22Rv1 (cell line): ENCODE data around the gene CKS1B.

Experiments
- H3K27ac ChIP-seq: fragments of 450-650 bp; 2 replicates; pipeline ENCODE4 v1.5.1; 2017
- CTCF ChIP-seq: fragments of 450-650 bp; IDR thresholded peaks from 2 replicates; pipeline ENCODE4 v1.5.1; 2017; ENCODE audit warnings: mild to moderate bottlenecking
- ZFX ChIP-seq: fragments of 450-650 bp; IDR thresholded peaks from 2 replicates; pipeline ENCODE4 v1.6.1; 2017; ENCODE audit warnings: antibody characterized with exemption, borderline replicate concordance

Gene CKS1B

DNA sequence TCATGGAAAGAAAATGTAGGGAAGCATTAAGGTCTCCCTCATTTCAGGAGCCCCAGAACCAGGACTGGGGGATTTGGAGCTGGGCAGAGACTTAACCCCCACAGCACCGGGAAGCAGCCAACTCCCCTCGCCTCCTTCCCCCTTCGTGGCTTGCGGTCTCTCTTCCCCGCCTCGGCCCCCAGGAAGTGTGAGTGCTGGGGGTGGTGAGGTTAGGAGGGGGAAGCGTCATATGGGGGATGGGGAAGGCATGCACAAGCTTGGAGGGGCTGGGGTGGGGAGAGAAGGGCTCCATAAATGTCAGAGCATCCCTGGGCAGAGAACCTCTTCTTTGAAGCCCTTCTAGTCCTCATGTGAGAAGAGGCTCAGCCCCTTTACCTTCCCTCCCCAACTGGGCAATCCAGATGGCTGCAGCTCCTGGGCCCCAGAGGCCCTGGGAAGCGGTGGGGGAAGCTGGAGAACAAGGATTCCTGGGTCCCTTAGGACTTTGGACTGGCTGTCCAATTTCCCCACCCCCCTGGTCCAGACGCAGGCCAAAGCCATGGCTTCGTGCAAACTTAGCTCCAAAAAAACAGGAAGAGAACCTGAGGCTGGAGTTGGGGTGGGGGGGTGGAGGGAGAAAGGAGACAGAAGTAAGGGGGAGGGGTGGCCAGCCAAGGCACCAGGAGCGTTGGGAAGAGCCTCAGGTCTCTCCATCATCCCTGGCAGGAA lies 35.9 kb downstream of the CKS1B start:
- TF ChIP-seq ZFX (no peak), CTCF (no peak)
- peak overlapping the region; percentile 98 for H3K27ac ChIP-seq

DNA sequence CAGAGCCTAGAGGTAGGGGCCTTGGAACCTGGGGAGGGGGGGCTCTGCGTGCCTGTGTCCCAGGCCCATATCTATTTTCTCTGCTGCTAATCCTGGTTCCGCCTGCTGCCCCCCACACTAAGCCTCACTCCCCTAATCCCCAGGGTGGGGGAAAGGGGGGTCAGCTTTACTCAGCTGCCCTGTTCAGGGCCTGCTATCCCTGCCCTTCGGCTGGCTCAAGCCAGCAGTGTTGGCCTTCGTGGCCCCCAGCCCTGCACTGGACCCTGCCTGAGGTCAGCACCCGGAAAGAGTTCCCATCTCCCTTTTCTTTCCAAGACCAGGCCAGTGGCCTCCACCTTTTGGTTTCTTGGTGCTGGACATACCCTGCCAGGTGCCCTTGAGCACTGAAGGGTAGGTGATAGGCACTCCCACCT lies 36.5 kb downstream of the CKS1B start:
- TF ChIP-seq CTCF (no peak), ZFX (no peak)
- peak overlapping the region; percentile 98 for H3K27ac ChIP-seq

GRCh38 chr1:155011437-155012025 lies 37.0 kb downstream of the CKS1B start:
- peak overlapping the region; percentile 98 for H3K27ac ChIP-seq
- TF ChIP-seq ZFX (no peak), CTCF (no peak)

GRCh38 chr1:155012026-155012546 lies 37.6 kb downstream of the CKS1B start:
- H3K27ac ChIP-seq: peak overlapping the region; percentile 98
- TF ChIP-seq ZFX (no peak), CTCF (no peak)

GRCh38 chr1:155012776-155013602 lies 38.5 kb downstream of the CKS1B start:
- TF ChIP-seq ZFX (no peak), CTCF (no peak)
- H3K27ac ChIP-seq: peak overlapping the region; percentile 98

- TF ChIP-seq CTCF (no peak), ZFX (no peak)
- H3K27ac ChIP-seq: peak overlapping the region; percentile 98
Observed at GRCh38 chr1:155013632-155014031, 39.2 kb downstream of the CKS1B start.
